ENCODE data around the gene TRANK1. TPM values are rescaled to one million over a fixed set of nuclear protein-coding genes. Genes with fewer than 3 reads are reported as not detected.

The TRANK1 gene
- total RNA-seq, 6 experiments from 2014 or later, result 1.00 to 3.0 (median 1.4) TPM

GRCh38 chr3:36852071-36852470, 92.8 kb downstream of the TRANK1 start:
- no peak overlapping the region for H3K27ac Mint-ChIP-seq

GRCh38 chr3:36850743-36851142, 94.1 kb downstream of the TRANK1 start:
- Mint-ChIP-seq H3K9me3 (no peaks in the 10 kb centered on the region), H3K27me3 (ENCODE audit: insufficient read depth) (no peaks in the 10 kb centered on the region; the same call in 1 of the 2 replicates), H3K27ac (no peak overlapping the region), H3K4me1 (ENCODE audit: low read depth) (no peaks in the 10 kb centered on the region), H3K4me3 (no peak overlapping the region), H3K36me3 (ENCODE audit: low read depth) (no peaks in the 10 kb centered on the region)
- TF ChIP-seq CTCF (IDR thresholded peaks at IDR 0.05), result no peak
- DNase-seq, result no peak

More at GRCh38 chr3:36852071-36852470, 92.8 kb downstream of the TRANK1 start:
- Mint-ChIP-seq H3K4me3 (no peak overlapping the region), H3K9me3 (no peaks in the 10 kb centered on the region), H3K4me1 (ENCODE audit: low read depth) (no peaks in the 10 kb centered on the region), H3K27me3 (ENCODE audit: insufficient read depth) (peaks cover 3% of the 10 kb centered on the region), H3K36me3 (ENCODE audit: low read depth) (no peaks in the 10 kb centered on the region)
- TF ChIP-seq CTCF (IDR thresholded peaks at IDR 0.05), result no peak
- no peak for DNase-seq

- no peak for TF ChIP-seq CTCF (IDR thresholded peaks at IDR 0.05)
- Mint-ChIP-seq H3K9me3 (no peaks in the 10 kb centered on the region), H3K4me1 (ENCODE audit: low read depth) (no peaks in the 10 kb centered on the region), H3K27ac (no peak overlapping the region), H3K27me3 (ENCODE audit: insufficient read depth) (no peaks in the 10 kb centered on the region; the same call in 1 of the 2 replicates), H3K4me3 (no peak overlapping the region), H3K36me3 (ENCODE audit: low read depth) (no peaks in the 10 kb centered on the region)
- no peak for DNase-seq
Measured at GRCh38 chr3:36846406-36846805, 98.4 kb downstream of the TRANK1 start.

GRCh38 chr3:36843065-36844051, 101.5 kb downstream of the TRANK1 start:
- H3K4me3 Mint-ChIP-seq, result no peak overlapping the region
- TF ChIP-seq CTCF (IDR thresholded peaks at IDR 0.05), result peak; percentile 74
- H3K4me1 Mint-ChIP-seq (ENCODE audit: low read depth), result no peaks in the 10 kb centered on the region
- H3K27me3 Mint-ChIP-seq (ENCODE audit: insufficient read depth), result no peaks in the 10 kb centered on the region; the same call in 1 of the 2 replicates
- H3K36me3 Mint-ChIP-seq (ENCODE audit: low read depth), result no peaks in the 10 kb centered on the region
- DNase-seq, result peak; percentile 20
- no peaks in the 10 kb centered on the region for H3K9me3 Mint-ChIP-seq
- no peak overlapping the region for H3K27ac Mint-ChIP-seq

GRCh38 chr3:36842275-36842674, 102.6 kb downstream of the TRANK1 start:
- no peak overlapping the region for H3K4me3 Mint-ChIP-seq
- TF ChIP-seq CTCF (IDR thresholded peaks at IDR 0.05), result no peak
- no peaks in the 10 kb centered on the region for H3K9me3 Mint-ChIP-seq
- DNase-seq, result no peak
- no peaks in the 10 kb centered on the region for H3K36me3 Mint-ChIP-seq (ENCODE audit: low read depth)
- H3K27me3 Mint-ChIP-seq (ENCODE audit: insufficient read depth), result no peaks in the 10 kb centered on the region; the same call in 1 of the 2 replicates
- no peak overlapping the region for H3K27ac Mint-ChIP-seq
- no peaks in the 10 kb centered on the region for H3K4me1 Mint-ChIP-seq (ENCODE audit: low read depth)
